Measurements from ENCODE around the gene NIPSNAP2.
"Not testable (repeated sequence)": the region's sequence is repeated elsewhere in the genome, so short reads cannot be mapped to it uniquely, and the experiment has no call there.

NIPSNAP2 gene

GRCh38 chr7:56048763-56049162 lies 84.4 kb downstream of the NIPSNAP2 start:
- DNase-seq, result not testable (repeated sequence)

All from CD4-positive, alpha-beta T cell treated with Interleukin-17A for 1 hour (primary cell).